Right kidney (tissue), 9 donors: ENCODE results near the gene ZNF512.
"Not testable (repeated sequence)": the region's sequence is repeated elsewhere in the genome, so short reads cannot be mapped to it uniquely, and the experiment has no call there.

ENCODE experiments used
- DNase-seq: peaks from one replicate; pipeline ENCODE4 v3.0.0-alpha.2; 2016
- long read RNA-seq, 8 donors: transcript quantifications; one replicate each; lab custom pipeline, GENCODE V29; 2026

ZNF512 gene
- long read RNA-seq, donor 1, partial matches to known transcripts = 0 of 10 reads
- long read RNA-seq, donor 1, other reads (novel, unspliced or antisense) = 0 of 10 reads
- long read RNA-seq, donor 2, partial matches to known transcripts = 0 of 5 reads
- long read RNA-seq, donor 2, other reads (novel, unspliced or antisense) = 0 of 5 reads
- long read RNA-seq, donor 3, partial matches to known transcripts = 25 of 31 reads
- long read RNA-seq, donor 3, other reads (novel, unspliced or antisense) = 0 of 31 reads
- long read RNA-seq, donor 4, transcript ZNF512-201 (14 exons, 3,541 nt) = major isoform, 5 of 50 reads
- long read RNA-seq, donor 4, partial matches to known transcripts = 41 of 50 reads
- long read RNA-seq, donor 4, other reads (novel, unspliced or antisense) = 0 of 50 reads
- long read RNA-seq, donor 5, partial matches to known transcripts = 0 of 11 reads
- long read RNA-seq, donor 5, other reads (novel, unspliced or antisense) = 0 of 11 reads
- long read RNA-seq, donor 6, partial matches to known transcripts = 0 of 2 reads
- long read RNA-seq, donor 6, other reads (novel, unspliced or antisense) = 0 of 2 reads
- long read RNA-seq, donor 7, transcript ZNF512-208 (13 exons, 3,543 nt) = minor isoform, 5 of 14 reads
- long read RNA-seq, donor 7, transcript ZNF512-201 (14 exons, 3,541 nt) = major isoform, 7 of 14 reads
- long read RNA-seq, donor 7, partial matches to known transcripts = 0 of 14 reads
- long read RNA-seq, donor 7, other reads (novel, unspliced or antisense) = 0 of 14 reads
- long read RNA-seq, donor 8, partial matches to known transcripts = 0 of 5 reads
- long read RNA-seq, donor 8, other reads (novel, unspliced or antisense) = 0 of 5 reads

DNA sequence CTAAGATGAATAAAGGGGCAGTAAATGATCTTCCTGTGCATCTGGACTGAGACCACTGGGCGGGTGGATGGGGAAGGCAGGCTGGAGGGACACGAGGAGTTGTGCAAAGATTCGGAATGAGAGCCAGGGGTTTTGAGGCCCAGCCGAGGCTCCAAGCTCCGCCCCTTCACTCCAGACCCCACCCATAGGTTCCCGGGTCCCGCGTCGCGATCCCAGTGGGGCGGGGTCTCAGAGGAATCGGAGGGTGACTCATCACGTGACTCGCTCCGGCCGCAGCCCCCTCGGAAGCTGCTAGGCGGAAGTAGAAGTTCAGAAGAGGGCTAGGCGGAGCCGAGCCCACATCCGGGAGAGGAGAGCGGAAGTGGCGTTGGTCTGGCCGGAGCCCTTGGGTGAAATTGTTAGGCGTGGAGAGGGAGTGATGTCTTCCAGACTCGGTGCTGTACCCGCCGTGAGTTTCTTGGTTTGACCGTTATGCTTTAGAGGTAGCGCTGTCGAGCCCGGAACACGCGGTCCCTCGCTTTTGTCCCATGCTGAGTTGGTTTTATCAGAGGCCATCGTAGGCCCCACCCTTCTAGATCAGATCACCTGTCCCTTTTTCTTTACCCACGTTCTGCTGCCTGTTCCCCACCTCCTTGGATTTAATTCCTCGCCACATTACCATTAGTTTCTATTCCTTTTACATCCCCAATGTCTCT lies at the start of gene ZNF512:
ZNF512 (plus strand) TSS at position 348 of the 695 bp plus-strand sequence; CDS start at position 419, 71 bp downstream.
- DNase-seq = peak; percentile 87

DNA sequence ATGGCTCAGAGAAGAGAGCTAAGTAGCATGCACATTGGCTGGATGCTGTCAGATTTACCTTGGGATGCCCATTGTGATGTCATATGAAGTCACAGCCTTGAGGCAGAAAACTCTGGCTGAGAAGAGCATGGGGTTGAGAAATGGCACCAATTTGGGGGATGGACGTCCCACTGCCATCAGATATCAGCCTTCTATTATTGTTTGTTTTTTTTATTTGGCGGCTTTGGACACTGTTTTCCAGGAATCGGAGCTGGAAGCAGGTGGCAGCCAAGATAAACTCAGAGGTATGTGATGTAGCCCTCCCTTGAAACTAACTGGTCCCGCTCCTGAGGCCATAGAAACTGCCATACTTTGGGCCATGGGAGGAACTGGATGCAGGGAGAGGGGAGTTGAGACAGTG lies 45.6 kb upstream of the ZNF512 start:
- no peak for DNase-seq

DNA sequence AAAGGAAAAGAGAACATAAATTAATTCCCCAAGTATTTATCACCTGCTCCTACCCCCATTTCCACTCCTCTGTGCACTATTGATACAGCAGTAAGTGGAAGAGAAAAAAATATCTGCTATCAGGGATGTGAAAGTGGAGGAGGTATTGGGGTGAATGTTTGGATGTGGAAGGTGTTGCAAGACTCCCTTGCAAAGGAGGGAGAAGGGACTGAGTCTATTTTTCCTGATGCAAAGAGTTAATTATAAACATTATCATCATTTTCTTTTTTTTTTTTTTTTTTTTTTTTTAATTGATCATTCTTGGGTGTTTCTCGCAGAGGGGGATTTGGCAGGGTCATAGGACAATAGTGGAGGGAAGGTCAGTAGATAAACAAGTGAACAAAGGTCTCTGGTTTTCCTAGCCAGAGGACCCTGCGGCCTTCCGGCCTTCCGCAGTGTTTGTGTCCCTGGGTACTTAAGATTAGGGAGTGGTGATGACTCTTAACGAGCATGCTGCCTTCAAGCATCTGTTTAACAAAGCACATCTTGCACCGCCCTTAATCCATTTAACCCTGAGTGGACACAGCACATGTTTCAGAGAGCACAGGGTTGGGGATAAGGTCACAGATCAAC lies 43.9 kb upstream of the ZNF512 start:
- not testable (repeated sequence) for DNase-seq

GRCh38 chr2:27539649-27540048 lies 43.2 kb upstream of the ZNF512 start:
- DNase-seq = not testable (repeated sequence)

DNA sequence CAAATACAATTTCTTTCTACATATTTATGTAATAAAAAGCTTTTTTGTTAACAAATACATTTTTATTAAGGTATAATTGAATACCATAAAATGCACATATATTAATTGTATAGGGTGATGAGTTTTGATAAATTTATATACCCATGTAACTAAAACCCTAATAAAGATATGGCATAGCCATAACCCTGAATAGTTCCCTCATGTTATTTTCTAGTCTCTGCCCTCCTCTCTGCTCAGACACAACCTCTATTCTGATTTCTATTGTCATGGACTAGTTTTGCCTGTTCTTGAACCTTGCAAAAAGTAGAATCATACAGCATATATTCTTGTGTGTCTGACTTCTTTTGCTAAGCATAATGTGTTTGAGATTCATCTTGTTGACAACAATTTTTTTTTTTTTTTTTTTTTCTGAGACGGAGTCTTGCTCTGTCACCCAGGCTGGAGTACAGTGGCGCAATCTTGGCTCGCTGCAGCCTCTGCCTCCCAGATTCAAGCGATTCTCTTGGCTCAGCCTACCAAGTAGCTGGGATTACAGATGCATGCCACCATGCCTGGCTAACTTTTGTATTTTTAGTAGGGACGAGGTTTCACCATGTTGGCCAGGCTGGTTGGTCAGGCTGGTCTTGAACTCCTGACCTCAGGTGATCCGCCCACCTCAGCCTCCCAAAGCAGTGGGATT lies 38.6 kb upstream of the ZNF512 start:
- DNase-seq = no peak

DNA sequence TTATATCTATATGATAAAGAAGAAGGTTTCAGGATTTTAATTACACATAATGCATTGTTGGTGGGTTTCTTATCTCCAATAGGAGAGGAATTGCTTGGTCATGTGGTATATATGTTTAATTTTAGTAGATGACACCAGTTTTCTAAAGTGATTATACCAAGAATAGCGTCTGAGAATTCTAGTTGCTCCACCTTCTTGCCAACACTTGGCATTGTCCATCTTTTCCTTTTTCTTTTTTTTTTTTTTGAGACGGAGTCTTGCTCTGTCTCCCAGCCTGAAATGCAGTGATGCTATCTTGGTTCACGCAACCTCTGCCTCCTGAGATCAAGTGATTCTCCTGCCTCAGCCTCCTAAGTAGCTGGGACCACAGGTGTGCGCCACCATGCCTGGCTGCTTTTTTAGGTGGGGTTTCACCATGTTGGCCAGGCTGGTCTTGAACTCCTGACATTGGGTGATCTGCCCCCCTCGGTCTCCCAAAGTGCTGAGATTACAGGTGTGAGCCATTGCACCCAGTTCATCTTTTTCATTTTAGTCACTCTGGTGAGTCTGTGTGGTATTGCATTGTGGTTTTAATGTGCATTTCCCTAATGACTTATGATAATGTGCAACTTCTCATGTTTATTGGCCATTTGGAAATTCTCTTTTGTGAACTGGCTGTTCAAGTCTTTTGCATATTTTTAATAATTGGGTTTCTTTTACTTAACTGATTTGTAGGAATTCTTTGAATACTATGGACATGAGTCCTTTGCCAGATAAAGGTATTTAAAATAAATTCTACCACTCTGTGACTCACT lies 37.3 kb upstream of the ZNF512 start:
- DNase-seq = no peak

- DNase-seq = no peak
These were observed 33.5 kb upstream of the ZNF512 start for GRCh38 chr2:27549303-27549702.

DNA sequence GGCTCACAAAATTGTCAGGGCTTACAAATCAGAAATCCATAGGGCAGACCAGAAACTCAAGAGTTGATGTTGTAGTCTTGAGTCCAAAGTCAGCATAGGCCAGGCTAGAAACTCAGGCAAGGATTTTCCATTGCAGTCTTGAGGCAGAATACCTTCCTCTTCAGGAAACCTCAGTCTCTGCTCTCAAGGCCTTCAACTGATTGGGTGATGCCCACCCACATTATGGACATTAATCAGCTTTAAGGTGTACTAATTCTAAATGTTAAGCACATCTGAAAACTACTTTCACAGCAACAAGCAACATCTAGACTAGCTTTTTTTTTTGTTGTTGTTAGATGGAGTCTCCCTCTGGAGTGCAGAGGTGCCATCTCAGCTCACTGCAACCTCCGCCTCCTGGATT lies 31.3 kb upstream of the ZNF512 start:
- DNase-seq = no peak

- no peak for DNase-seq
These were observed 29.9 kb upstream of the ZNF512 start for GRCh38 chr2:27552941-27553340.

DNA sequence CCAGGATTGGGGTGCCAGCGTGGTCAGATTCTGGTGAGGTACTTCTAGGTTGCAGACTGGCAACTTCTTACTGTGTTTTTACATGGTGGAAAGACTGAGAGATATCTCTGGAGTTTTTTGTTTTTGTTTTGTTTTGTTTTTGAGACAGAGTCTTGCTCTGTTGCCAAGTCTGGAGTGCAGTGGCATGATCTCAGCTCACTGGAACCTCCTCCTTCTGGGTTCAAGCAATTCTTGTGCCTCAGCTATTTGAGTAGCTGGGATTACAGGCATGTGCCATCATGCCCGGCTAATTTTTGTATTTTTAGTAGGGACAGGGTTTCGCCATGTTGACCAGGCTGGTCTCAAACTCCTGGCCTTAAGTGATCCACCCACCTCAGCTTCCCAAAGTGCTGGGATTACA lies 28.4 kb upstream of the ZNF512 start:
- DNase-seq = not testable (repeated sequence)

DNA sequence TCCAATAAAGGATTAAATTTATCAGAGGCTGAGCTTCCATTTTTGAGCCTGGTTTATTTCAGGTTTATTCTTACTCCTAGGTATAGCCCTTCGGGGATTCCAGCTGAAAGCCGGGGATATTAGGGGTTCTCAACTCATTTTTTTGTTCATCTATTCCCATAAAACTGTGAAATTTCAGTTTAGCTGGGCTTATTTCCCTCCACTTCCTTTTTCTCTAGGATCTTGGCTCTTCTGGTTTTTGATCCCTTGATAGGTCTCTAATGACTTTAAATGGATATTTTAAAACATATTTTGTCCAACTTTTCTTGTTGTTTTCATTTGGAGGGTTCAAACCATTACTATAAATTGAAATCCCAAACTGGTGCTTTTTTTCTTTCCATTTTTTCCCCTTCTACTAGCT lies 23.6 kb upstream of the ZNF512 start:
- no peak for DNase-seq

GRCh38 chr2:27561060-27561459 lies 21.8 kb upstream of the ZNF512 start:
- DNase-seq = no peak

DNA sequence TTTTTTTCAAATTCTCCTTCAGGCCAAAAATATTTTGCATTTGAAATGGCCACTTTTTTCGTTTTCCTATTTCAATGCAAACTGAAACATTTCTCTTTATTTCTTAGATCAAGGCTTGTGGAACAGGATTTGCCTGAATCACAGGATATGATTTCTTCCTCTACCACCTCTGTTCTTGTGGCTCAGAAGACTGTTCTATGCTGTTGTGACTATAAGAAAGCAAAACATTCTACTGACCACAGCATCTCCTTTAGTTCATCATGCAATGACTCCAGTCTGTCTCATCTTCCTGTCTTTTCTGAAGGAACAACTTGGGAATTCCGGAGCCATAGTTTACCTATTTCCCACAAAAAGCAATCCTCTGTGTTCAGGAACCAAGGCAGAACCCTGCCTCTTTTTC lies 16.2 kb upstream of the ZNF512 start:
- DNase-seq = no peak

DNA sequence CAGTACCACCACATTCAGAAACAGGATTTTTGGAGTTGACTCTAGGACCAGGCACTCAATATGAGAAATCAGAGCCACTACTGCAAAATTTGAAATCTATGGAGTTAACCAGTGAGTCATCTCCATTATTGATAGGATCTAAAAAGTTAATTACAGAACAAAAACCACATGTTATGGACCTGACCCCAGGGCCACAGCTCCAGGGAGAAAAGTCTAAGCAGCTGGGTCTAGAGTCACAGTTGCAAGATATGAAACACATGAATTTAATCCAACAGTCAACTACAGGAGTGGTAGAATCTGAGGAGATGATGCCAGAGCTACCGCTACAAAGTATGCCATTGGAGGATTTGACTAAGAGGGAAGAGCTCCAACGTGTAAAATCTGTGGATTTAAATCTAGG lies 13.4 kb upstream of the ZNF512 start:
- DNase-seq = no peak

GRCh38 chr2:27571197-27571596 lies 11.6 kb upstream of the ZNF512 start:
- no peak for DNase-seq

DNA sequence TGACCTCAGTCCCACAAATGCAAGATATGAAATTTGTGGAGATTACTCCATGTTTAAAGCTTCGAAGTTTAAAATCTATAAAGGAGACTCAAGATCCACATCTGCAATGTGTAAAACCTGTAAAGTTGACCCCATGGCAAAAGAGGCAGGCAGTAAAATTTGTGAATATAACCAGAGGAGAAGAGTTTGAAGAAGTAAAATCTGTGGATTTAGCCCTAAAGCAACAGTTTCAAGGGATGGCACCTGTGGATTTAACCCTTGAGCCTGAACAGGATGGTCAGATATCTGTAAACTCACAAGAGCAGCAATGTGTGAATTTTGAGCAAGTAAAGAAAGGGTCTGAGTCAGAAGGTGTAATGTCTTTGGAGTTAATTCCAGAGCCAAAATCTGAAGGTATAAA lies 11.2 kb upstream of the ZNF512 start:
- no peak for DNase-seq

GRCh38 chr2:27572439-27572838 lies 10.4 kb upstream of the ZNF512 start:
- DNase-seq = no peak

DNA sequence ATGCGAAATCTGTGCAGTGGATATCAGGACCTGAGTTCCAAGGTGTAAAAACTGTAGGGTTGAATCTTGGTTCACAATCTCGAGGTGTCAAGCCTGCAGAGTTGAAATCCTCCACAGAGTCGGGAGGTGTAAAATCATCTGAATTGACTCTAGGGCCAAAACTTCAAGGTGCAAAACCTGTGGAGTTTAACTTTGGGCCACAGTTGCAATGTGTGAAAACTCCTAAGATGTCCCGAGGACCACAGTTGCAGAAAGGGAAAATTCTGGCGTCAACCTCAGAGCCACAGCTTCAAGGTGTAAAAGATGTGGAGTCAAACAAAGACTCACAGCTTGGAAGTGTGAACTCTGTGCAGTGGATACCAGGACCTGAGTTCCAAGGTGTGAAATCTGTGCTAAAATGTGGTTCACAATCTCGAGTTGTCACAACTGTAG lies 9.8 kb upstream of the ZNF512 start:
- no peak for DNase-seq

- DNase-seq = no peak
These were observed 9.4 kb upstream of the ZNF512 start for GRCh38 chr2:27573452-27573851.

DNA sequence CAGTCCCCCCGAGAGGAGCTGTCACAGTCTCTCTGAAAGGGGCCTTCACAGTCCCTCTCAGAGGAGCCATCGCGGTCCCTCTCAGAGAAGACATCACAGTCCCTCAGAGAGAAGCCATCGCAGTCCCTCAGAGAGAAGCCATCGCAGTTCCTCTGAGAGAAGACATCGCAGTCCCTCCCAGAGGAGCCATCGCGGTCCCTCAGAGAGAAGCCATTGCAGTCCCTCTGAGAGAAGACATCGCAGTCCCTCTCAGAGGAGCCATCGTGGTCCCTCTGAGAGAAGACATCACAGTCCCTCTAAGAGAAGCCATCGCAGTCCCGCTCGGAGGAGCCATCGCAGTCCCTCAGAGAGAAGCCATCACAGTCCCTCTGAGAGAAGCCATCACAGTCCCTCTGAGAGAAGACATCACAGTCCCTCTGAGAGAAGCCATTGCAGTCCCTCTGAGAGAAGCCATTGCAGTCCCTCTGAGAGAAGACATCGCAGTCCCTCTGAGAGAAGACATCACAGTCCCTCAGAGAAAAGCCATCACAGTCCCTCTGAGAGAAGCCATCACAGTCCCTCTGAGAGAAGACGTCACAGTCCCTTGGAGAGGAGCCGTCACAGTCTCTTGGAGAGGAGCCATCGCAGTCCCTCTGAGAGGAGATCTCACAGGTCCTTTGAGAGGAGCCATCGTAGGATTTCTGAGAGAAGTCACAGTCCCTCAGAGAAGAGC lies 1.3 kb upstream of the ZNF512 start:
- no peak for DNase-seq
